ENCODE results near the gene TSHZ2. TPM values are rescaled to one million over a fixed set of nuclear protein-coding genes. Genes with fewer than 3 reads are reported as not detected.

TSHZ2 gene
- total and polyA plus RNA-seq, 4 donors: 0.93 to 8.8 (median 3.8) TPM

GRCh38 chr20:52975029-52975732, 3.0 kb downstream of the TSHZ2 start:
- Histone ChIP-seq H3K36me3 (ENCODE audit: control insufficient read depth in 4 of 4, insufficient read depth in 4 of 4, low read length in 4 of 4) (no peaks in the 10 kb centered on the region), H3K9me3 (ENCODE audit: control insufficient read depth in 4 of 4, insufficient read depth in 3 of 4, low read length in 3 of 4) (peaks cover 0 to 2% (median 0%) of the 10 kb centered on the region in 4 donors), H3K27ac (ENCODE audit: low read depth in 1 of 2, low read length in 1 of 2) (no peak overlapping the region), H3K9ac (ENCODE audit: insufficient read depth in 1 of 2, low read length in 2 of 2) (peak overlapping the region in 1 of 2 donors; percentile 80), H3K27me3 (ENCODE audit: control insufficient read depth in 3 of 3, insufficient read depth in 3 of 3, low read length in 2 of 3) (peaks cover 0 to 20% (median 0%) of the 10 kb centered on the region in 3 donors), H3K4me3 (no peak overlapping the region), H3K4me1 (ENCODE audit: control insufficient read depth in 5 of 5, insufficient read depth in 5 of 5, low read length in 5 of 5) (peaks cover 0 to 16% (median 3%) of the 10 kb centered on the region in 5 donors)
- ATAC-seq (ENCODE audit: insufficient read depth, low FRiP score): no peak
- WGBS, 2 donors: 59 to 77% methylated on average over 11 of the region's 11 CpGs
- TF ChIP-seq CTCF (IDR thresholded peaks at IDR 0.05; ENCODE audit: control extremely low read depth, extremely low read depth): no peak
- peak; percentile 35 to 77 (median 70) for DNase-seq

- 74 to 82% methylated on average over 3 of the region's 3 CpGs for WGBS, 2 donors
- no peak overlapping the region for H3K4me3 ChIP-seq
- H3K9ac ChIP-seq (ENCODE audit: insufficient read depth in 1 of 2, low read length in 2 of 2): peak overlapping the region in 1 of 2 donors; percentile 8
- H3K4me1 ChIP-seq (ENCODE audit: control insufficient read depth in 5 of 5, insufficient read depth in 5 of 5, low read length in 5 of 5): peaks cover 0 to 16% (median 3%) of the 10 kb centered on the region in 5 donors
- ATAC-seq (ENCODE audit: insufficient read depth, low FRiP score): no peak
- peaks cover 0 to 2% (median 0%) of the 10 kb centered on the region in 4 donors for H3K9me3 ChIP-seq (ENCODE audit: control insufficient read depth in 4 of 4, insufficient read depth in 3 of 4, low read length in 3 of 4)
- no peak for TF ChIP-seq CTCF (IDR thresholded peaks at IDR 0.05; ENCODE audit: control extremely low read depth, extremely low read depth)
- H3K36me3 ChIP-seq (ENCODE audit: control insufficient read depth in 4 of 4, insufficient read depth in 4 of 4, low read length in 4 of 4): no peaks in the 10 kb centered on the region
- H3K27me3 ChIP-seq (ENCODE audit: control insufficient read depth in 3 of 3, insufficient read depth in 3 of 3, low read length in 2 of 3): peaks cover 0 to 16% (median 0%) of the 10 kb centered on the region in 3 donors
- DNase-seq: no peak
- no peak overlapping the region for H3K27ac ChIP-seq (ENCODE audit: low read depth in 1 of 2, low read length in 1 of 2)
Observed at GRCh38 chr20:52975803-52976531, 3.8 kb downstream of the TSHZ2 start.

GRCh38 chr20:52978851-52979250, 6.7 kb downstream of the TSHZ2 start:
- Histone ChIP-seq H3K4me1 (ENCODE audit: control insufficient read depth in 5 of 5, insufficient read depth in 5 of 5, low read length in 5 of 5) (peaks cover 0 to 16% (median 0%) of the 10 kb centered on the region in 5 donors), H3K4me3 (no peak overlapping the region), H3K9ac (ENCODE audit: insufficient read depth in 1 of 2, low read length in 2 of 2) (no peak overlapping the region), H3K27me3 (ENCODE audit: control insufficient read depth in 3 of 3, insufficient read depth in 3 of 3, low read length in 2 of 3) (peaks cover 0 to 16% (median 0%) of the 10 kb centered on the region in 3 donors), H3K27ac (ENCODE audit: low read depth in 1 of 2, low read length in 1 of 2) (no peak overlapping the region), H3K36me3 (ENCODE audit: control insufficient read depth in 4 of 4, insufficient read depth in 4 of 4, low read length in 4 of 4) (no peaks in the 10 kb centered on the region), H3K9me3 (ENCODE audit: control insufficient read depth in 4 of 4, insufficient read depth in 3 of 4, low read length in 3 of 4) (no peaks in the 10 kb centered on the region)
- ATAC-seq (ENCODE audit: insufficient read depth, low FRiP score) (no peak), DNase-seq (no peak)
- no peak for TF ChIP-seq CTCF (IDR thresholded peaks at IDR 0.05; ENCODE audit: control extremely low read depth, extremely low read depth)
- 36 to 42% methylated on average over 2 of the region's 2 CpGs for WGBS, 2 donors
